NCI-H2081 treated with DMSO at 0.1 percent for 48 hours (cell line): ENCODE measurements around the gene TPCN2.
"Not testable (repeated sequence)": the region's sequence is repeated elsewhere in the genome, so short reads cannot be mapped to it uniquely, and the experiment has no call there.

ENCODE experiments used
- DNase-seq: peaks from one replicate; lab custom pipeline; 2025; lab: John Stamatoyannopoulos, UW

The TPCN2 gene

DNA sequence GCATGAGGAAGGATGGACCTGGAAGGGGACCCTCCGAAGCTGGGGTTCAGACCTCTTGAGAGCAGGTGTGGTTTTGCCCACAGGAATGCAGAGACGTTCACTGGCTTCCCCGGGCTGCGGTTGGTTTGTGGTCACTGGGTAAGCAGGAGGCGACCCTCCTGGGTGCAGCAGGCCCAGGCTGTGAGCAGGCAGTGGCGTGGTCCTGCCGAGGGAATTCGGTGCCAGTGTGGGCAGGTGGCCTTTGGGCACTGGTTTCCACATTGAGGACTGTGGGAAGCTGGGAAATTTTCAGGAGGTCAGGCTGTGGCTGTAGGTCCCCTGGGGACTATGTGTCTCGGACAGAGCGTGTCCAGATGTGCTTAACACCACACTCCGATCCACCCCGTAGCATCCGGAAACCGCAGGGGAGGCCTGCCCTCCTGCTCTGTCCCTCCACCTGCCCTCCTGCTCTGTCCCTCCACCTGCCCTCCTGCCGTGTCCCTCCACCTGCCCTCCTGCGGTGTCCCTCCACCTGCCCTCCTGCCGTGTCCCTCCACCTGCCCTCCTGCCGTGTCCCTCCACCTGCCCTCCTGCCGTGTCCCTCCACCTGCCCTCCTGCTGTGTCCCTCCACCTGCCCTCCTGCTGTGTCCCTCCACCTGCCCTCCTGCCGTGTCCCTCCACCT, 27.5 kb downstream of the TPCN2 start:
- DNase-seq: no peak

DNA sequence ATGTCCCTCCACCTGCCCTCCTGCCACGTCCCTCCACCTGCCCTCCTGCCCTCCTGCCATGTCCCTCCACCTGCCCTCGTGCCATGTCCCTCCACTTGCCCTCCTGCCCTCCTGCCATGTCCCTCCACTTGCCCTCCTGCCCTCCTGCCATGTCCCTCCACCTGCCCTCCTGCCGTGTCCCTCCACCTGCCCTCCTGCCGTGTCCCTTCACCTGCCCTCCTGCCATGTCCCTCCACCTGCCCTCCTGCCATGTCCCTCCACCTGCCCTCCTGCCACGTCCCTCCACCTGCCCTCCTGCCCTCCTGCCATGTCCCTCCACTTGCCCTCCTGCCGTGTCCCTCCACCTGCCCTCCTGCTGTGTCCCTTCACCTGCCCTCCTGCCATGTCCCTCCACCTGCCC, 28.2 kb downstream of the TPCN2 start:
- DNase-seq: not testable (repeated sequence)

DNA sequence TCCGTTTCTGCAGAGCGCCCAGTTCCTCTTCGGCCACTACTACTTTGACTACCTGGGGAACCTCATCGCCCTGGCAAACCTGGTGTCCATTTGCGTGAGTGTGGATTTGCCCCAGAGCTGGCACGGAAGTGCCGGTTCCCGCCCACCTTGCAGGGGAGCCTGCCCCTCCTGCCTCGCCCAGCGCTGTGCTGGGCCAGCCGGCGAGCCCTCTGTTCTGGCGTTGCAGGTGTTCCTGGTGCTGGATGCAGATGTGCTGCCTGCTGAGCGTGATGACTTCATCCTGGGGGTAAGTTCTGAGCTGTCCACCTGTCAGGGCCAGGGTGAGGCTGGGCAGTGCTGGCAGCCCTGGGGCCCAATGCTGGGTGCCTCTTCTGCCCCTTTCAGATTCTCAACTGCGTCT, 29.8 kb downstream of the TPCN2 start:
- no peak for DNase-seq

DNA sequence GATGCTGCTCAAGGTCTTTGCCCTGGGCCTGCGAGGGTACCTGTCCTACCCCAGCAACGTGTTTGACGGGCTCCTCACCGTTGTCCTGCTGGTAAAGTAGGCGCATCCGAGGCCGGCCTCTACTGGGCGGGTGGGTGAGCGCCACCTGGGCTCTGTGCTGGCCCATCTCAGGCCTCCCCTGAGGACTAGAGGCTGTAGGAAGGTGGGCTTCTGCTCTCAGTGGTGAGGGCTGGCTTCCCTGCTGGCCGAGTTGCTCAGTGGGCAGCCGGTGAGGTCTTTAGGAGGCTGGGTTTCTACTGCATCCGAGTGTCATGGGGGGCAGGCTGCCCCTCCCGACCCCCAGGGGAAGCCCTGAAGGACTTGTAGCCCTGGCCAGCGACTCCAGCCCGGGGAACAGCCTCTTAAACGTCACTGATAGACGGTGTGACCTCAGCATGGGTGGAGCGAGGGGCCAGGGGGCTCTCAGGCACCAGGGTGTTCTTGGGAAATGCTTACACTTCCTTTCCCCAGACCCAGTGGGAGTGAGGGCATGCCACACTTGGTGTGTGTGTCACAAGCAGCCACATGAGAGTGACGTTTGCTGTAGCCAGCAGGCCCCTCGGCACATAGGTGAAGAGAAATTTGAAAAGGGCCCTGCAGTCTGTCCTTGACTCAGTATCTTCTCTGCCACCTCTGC, 30.3 kb downstream of the TPCN2 start:
- DNase-seq: no peak

DNA sequence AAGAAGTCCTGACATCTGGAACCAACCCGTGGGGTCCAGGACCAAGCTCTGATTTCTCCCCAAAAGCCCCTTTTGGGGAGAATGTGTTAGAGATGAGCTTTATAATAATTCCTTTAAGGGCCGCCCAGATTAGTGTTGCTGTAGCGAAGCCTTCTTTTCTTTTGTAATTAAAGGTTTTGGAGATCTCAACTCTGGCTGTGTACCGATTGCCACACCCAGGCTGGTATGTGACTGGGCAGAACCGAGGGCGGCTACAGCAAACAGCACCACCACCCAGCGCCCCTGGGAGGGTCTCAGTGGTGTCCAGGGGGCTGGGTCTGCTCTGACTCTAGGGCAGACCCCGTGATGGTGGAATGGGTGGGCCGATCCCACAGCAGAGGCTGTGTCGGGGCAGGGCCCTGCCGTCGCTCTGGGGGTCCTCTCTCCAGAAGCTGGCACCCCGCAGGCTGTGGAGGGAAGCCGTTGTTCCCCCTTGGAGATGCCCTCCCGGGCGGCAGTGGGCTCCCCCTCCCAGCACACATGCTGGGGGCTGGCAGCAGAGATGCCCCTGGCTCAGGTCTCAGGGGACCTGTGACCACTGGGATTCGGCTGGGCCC, 31.0 kb downstream of the TPCN2 start:
- DNase-seq: no peak

DNA sequence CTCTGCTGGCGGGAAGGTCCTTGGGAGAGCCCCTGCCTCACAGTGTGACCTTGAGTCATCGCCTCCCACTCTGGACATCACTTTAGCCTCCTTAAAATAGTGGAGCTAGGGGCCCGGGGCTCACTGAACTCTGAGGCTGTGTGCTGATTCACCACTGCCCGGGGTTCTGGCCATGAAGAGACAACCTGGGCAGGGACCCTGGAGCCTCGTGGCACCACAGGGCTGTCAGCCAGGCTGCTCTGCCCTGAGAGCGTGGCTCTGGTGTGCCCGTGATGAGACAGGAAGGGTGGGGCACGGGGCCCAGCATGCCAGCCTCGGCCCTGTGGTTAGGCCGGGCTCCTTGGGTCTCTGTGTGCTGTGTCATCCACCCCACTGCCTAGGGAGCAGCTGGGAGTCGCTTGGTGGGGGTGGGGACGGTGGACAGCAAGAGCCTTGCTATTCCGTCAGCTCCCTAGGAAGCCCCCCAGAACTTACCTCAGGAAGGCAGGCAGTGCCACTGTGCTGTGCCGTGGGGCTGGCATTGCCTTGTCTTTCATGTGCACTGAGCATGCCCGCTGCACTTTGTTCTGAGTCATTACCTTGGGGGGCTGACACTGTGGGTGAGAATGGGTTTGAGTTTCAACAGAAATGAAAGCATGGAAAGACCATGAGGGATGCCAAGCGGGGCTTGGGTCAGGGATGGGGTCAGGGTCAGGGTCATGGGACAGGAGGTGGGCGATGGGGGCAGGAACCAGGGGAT, 31.7 kb downstream of the TPCN2 start:
- no peak for DNase-seq

DNA sequence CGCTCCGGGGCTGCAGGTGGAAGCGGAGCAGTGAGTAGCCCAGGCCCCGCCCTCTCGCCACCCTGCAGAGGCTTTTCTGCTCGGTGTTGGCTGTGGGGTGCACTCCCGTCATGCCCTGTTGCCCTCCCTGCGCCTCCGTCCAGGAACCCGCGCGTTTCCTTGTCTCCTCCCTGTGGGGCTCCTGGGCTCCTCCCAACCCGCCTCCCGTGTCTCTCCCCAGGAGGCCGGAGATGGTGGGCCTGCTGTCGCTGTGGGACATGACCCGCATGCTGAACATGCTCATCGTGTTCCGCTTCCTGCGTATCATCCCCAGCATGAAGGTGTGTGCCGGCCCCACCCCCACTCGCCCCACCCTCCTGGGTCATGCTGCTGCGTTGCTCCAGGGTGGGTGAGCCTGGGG, 32.4 kb downstream of the TPCN2 start:
- no peak for DNase-seq

DNA sequence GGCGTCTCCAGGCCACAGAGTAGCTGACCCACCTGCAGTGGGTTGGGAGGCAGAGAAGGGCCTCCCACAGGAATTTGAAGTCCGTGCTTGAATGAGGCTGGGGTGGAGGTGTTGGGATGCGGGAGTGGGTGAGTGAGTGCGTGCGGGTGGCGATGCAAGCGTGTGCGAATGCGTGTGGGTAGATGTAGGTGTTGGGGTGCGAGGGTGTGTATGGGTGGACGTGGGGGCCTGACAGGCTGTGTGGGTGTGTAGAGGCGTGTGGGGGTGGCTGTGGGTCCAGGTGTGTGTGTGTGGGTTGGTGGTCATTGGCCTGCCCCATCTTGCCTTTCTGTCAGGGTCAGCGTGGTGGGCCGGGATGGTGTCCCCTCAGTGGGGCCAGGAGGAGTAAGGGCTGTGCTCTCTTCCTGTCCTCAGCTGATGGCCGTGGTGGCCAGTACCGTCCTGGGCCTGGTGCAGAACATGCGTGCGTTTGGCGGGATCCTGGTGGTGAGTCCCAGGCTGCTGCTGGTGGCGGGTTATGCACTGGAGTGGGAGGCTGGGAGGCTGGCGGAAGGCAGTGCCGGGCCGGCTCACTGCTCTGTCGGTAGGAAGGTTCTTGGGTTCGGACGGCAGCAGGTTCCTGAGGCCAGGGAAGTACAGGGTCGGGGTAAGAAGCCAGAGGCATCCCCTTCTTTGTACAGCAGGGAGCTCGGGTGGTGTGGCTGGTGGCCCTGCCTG, 35.0 kb downstream of the TPCN2 start:
- DNase-seq: no peak

DNA sequence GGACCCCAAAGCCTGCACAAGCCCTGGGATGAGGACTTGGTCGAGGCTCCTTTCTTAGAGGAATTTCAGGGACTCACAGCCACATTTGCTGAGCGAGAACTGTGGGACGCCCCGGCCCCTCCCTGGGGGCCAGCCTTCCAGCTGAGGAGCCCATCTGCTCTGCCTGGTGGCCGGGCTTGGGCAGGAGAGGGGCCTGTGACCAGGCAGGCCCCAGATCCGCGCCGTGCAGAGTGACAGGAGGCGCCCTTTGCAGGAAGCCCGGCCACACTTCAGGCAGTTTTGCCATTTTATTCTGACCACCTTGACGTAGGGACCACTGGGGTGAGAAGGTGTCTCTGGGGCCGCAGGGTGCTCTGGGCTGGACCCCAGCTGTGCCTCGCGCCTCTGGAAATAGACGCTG, 35.6 kb downstream of the TPCN2 start:
- no peak for DNase-seq

DNA sequence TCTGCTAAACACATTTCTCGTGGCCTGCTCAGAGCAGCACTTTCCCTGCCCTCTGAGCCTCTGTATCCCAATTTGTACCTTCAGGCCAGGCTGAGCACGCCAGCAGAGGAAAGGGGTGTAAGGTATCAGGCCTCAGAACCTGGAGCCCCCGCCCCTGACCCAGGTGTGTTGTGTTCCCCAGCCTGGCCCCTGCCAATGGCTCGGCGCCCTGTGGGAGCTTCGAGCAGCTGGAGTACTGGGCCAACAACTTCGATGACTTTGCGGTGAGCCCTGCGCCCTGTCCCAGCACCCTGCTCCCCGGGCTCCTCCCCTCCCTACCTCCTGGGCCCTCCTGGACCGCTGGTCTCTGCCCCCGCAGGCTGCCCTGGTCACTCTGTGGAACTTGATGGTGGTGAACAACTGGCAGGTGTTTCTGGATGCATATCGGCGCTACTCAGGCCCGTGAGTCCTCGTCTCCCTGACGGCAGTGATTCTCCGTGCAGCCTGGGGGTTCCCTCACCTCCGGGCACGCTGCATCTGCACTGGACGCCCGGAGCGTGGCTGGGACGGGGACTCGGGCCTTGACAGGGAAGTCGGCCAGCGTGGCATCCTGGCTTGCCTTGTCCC, 36.9 kb downstream of the TPCN2 start:
- DNase-seq: no peak

DNA sequence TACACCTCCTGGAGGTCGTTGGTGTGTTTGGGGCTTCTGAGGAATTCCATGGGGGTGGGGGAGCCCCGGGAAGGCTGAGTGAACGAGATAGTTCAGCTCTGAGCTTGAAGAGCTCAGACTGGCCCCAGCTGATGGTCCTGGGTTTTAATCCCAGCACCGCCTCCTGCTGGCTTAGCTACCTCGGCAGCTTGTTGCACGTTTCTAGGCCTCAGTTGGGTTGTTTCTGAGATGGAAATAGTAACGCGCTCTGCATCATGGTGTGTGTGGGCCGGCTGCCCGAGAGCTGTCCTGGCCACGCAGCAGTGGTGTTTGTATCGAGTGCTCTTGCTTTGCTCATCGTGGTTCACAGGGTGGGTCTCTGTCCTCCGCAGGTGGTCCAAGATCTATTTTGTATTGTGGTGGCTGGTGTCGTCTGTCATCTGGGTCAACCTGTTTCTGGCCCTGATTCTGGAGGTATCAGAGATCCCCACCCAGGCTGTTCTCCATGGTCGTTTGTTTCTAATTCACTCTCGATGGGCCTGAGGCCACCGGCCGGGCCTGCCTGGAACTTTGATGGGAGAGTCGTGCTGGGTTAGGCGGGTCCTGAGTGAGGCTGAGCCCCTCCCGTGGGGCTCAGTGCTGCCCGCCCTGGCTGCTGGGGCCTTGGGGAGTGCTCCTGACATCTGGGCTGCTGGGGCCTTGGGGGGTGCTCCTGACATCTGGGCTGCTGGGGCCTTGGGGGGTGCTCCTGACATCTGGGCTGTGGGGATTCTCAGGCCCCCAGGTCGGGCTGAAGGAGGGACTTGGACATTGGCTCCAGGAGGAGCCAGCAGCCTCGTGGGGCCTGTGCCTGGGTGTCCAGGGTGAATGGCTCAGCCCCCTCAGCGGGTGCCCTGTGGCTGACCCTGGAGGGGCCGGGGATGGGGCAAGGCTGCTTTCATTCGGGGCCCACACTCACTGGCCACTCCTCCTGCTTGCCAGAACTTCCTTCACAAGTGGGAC, 37.7 kb downstream of the TPCN2 start:
- no peak for DNase-seq

DNA sequence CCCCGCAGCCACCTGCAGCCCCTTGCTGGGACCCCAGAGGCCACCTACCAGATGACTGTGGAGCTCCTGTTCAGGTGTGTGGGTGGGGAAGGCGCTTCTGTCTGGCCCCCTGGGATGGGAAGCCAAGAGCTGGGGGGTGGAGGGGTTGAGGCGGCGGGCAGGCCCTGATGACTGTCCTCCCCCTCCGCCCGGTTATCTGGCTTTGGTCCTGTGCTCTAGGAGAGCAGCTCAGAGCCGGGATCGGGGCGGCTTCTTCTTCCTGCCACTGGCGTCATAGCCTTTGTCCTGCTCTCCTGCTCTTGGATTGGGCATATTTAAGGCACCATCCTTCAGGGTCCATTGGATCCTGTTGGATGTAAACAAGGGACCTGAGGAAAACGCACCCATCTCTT, 38.4 kb downstream of the TPCN2 start:
- no peak for DNase-seq

DNA sequence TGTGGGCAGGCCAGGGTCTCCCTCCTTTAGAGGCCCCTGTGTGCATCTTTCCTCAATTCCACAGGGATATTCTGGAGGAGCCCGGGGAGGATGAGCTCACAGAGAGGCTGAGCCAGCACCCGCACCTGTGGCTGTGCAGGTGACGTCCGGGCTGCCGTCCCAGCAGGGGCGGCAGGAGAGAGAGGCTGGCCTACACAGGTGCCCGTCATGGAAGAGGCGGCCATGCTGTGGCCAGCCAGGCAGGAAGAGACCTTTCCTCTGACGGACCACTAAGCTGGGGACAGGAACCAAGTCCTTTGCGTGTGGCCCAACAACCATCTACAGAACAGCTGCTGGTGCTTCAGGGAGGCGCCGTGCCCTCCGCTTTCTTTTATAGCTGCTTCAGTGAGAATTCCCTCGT, 39.1 kb downstream of the TPCN2 start:
- no peak for DNase-seq

DNA sequence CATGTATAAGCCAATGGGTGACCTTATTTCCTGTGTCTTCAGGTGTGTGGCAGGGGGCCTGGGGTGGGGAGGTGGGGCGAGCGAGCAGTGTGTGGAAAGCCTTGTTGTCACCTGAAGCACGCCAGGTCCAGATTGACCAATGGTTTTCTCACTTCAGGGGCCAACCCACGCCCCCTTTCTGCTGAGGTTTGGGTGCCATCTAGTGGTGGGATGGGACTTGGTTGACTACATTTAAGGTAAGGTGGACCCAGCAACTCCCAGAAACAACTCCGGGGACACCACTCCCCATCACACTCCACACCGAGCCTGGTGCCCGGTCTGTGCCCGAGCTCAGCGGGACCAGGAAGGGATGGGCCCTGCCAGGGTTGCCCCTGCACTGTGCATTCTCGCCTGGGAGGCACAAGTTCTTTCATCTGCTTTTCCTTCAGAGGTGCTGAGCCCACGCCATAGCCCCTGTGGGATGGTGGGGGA, 40.0 kb downstream of the TPCN2 start:
- DNase-seq: no peak

DNA sequence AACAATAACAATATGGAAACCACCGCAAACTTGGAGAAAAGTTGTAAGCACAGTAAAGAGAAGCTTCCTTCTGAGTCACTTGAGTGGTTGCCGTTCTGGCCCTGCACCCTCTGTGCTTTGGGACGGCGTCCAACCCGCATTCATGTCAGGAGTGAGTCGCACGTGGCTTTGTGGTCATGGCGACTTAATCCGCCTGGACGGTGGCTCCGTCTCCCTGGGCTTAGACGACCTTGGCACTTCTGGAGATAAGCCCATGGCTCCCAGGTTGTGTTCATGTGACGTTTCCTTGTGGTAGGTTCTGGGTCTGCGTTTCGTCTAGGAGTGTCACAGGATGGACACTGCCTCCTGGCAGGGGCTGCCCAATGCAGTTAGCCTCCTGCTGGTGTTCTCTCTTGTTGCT, 40.5 kb downstream of the TPCN2 start:
- DNase-seq: no peak

DNA sequence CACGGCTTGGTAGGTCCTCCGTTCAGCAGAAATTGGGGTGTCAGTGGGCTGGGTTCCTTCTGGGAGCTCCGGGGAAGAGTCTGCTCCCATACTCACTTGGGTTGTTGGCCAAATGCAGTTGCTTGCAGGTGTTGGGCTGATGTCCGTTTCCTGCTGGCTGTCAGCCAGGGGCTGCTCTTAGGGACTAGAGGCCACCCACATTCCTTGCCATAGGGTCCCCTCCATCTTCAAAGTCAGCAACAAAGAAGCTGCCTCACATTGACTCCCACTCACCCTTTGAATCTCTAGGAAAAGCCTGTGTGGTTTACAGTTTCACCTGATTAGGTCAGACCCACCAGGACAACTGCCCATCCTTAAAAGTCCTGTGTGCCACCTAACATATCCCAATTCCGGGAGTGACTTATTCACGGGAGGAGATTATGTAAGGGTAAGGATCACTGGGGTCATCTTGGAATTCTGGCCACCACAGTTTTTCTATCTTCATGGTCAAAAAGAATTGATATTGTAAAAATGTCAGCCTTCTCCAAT, 43.0 kb downstream of the TPCN2 start:
- no peak for DNase-seq

DNA sequence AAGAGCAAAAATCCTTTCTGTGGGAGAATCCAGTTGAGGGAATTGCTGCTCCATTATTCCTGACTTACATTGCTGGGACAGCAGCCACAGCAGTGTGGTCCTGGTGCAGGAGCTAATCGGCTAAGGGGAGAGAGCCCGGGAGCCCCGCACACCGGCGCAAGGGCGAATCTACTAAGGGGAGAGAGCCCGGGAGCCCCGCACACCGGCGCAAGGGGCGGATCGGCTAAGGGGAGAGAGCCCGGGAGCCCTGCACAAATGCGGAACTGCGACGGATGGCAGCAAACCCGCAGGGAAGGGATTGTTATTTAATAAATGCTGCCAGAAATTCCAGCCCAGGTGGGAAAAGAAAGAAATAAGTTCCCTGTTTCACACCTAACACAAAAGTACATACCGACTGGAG, 43.5 kb downstream of the TPCN2 start:
- no peak for DNase-seq

DNA sequence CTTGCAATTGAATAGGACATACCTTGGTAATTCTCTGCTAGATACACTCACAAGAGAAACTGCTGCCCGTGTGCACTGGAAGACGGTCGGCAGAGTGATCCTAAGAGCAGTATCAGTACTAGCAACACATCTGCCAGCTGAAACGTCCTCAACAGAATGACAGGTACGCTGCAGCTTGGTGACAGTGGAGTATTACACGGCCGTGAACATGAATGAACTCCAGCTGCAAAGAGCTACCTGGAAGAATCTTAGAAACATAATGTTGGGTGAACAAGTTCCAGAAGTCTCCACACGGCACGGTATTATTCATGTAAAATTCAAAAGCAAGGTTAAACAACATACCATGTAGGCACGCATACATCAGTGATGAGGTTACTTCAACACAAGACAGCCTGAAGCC, 44.4 kb downstream of the TPCN2 start:
- DNase-seq: no peak

DNA sequence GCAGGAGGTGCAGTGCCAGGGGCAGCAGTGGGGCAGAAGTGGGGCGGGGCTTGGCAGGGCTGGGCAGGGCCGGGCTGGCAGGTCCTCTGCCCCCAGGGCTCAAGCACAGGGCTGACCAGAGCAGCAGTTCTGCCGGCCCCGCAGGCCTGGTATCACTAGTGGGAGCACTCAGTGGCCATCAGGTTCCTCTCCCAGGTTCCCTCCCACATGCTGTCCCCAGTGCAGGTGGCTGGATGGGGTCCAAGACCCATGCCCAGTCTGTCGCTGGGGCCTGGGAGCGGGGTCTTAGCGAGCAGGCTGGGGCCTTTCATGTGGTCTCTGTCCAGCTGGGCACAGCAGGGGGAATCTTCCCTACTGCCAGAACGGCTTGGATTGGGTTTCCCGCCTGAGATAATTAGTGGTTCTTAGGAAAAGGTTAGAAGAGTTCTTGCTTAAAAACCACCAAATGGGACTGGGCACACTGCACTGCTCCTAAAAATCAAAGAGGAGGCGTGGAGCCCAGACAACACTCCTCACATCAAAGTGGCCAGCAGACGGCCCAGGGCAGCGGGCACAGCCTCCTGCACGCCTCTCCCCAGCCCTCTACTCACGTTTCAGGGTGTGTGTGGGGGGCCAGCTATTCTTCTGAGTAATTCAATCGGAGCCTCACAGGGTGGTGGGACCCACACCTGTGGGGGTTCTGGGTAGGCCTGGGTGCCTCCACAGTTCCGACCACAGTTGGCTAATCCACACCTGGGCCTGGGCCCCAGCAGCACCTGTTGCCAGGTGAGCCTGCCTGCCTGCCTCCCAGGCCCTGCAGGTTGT, 45.6 kb downstream of the TPCN2 start:
- no peak for DNase-seq

DNA sequence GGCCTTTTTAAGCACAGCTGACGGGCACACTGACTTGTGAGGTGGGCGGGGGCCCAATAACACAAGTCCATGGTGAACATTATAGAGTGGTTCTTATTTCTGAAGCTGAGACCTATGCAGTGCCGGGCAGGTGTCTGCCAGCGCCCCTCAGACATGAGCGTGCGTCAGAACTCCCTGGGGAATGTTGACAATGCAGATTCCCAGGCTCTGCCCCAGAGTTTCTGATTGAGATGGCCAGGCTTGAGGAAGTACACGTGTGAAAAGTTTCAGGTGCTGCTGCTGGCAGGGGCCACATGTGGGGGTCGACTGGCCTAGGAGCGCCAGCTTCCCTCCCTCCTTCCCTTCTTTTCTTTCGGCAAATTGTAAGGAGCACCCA, 46.2 kb downstream of the TPCN2 start:
- no peak for DNase-seq
